Fibroblast of the aortic adventitia (primary cell): ENCODE measurements around the gene CACNA1G. TPM values are rescaled to one million over a fixed set of nuclear protein-coding genes. Genes with fewer than 3 reads are reported as not detected.

Source experiments
- DNase-seq: peaks from one replicate; pipeline ENCODE4 v3.0.0-alpha.2; 2010; ENCODE audit warnings: low read depth
- H3K4me3 ChIP-seq: 2 replicates; pipeline ENCODE4 v1.5.1; 2011; ENCODE audit warnings: low read depth, mild to moderate bottlenecking, control low read depth, low read length, moderate library complexity
- CTCF ChIP-seq: IDR thresholded peaks from 2 replicates; pipeline ENCODE4 v1.5.1; 2011; ENCODE audit warnings: mild to moderate bottlenecking, low read length, control low read depth, inconsistent platforms; ENCODE audit not compliant: insufficient read depth
- total RNA-seq: library from RNA; depleted of rRNA; stranded (reverse); fragments of >200 nt; gene quantifications from 2 replicates; pipeline ENCODE4 v1.2.3, GENCODE V29; 2012; ENCODE audit warnings: low replicate concordance

Gene CACNA1G
- total RNA-seq, 1 donor: 1.8 TPM

- no peak for DNase-seq
- TF ChIP-seq CTCF: no peak
- no peak overlapping the region for H3K4me3 ChIP-seq
Measured at GRCh38 chr17:50607522-50608175, 47.1 kb downstream of the CACNA1G start.

GRCh38 chr17:50608700-50609379 lies 48.3 kb downstream of the CACNA1G start:
- no peak overlapping the region for H3K4me3 ChIP-seq
- DNase-seq: no peak
- no peak for TF ChIP-seq CTCF

- DNase-seq: no peak
- no peak for TF ChIP-seq CTCF
- no peak overlapping the region for H3K4me3 ChIP-seq
Measured at GRCh38 chr17:50609380-50610074, 49.0 kb downstream of the CACNA1G start.

- no peak for TF ChIP-seq CTCF
- no peak for DNase-seq
- H3K4me3 ChIP-seq: no peak overlapping the region
Measured at GRCh38 chr17:50611634-50612033, 51.1 kb downstream of the CACNA1G start.

GRCh38 chr17:50612281-50612680 lies 51.8 kb downstream of the CACNA1G start:
- no peak for TF ChIP-seq CTCF
- no peak overlapping the region for H3K4me3 ChIP-seq
- no peak for DNase-seq

- DNase-seq: peak; percentile 14
- TF ChIP-seq CTCF: no peak
- no peak overlapping the region for H3K4me3 ChIP-seq
Measured at GRCh38 chr17:50613007-50613992, 52.8 kb downstream of the CACNA1G start.
